Activated T-cell treated with anti-CD3 and anti-CD28 coated beads, Interleukin-2, amount 50 U/mL, for 4 hours (primary cell): ENCODE results near the gene CHRNB4. TPM values are rescaled to one million over a fixed set of nuclear protein-coding genes. Genes with fewer than 3 reads are reported as not detected.
A peak's percentile ranks its signal among the peaks of the same experiment; 100 is the strongest.

ENCODE experiments used
- ATAC-seq, 2 donors: fragments of 200-7000 bp; cut with Tn5 transposase; one replicate each; pipeline ENCODE4 v1.10.0; 2021
- DNase-seq: peaks from one replicate; pipeline ENCODE4 v3.0.0-alpha.2; 2020
- H3K27me3 Mint-ChIP-seq: one replicate; pipeline ENCODE4 v1.8.0; 2021; ENCODE audit warnings: low read depth, mixed read lengths
- H3K36me3 Mint-ChIP-seq: one replicate; pipeline ENCODE4 v1.8.0; 2022; ENCODE audit warnings: mixed read lengths; ENCODE audit not compliant: insufficient read depth
- H3K4me1 Mint-ChIP-seq: one replicate; pipeline ENCODE4 v1.8.0; 2021; ENCODE audit warnings: low read depth, mixed read lengths
- H3K4me3 Mint-ChIP-seq: one replicate; pipeline ENCODE4 v1.8.0; 2021; ENCODE audit warnings: mild to moderate bottlenecking, moderate library complexity, mixed read lengths
- H3K9me3 Mint-ChIP-seq: one replicate; pipeline ENCODE4 v1.8.0; 2021; ENCODE audit warnings: mixed read lengths
- total RNA-seq, 3 donors: library from RNA; stranded (reverse); gene quantifications; one replicate each; pipeline ENCODE4 v1.2.1, GENCODE V29; 2021

CHRNB4 gene
- total RNA-seq, 3 donors from 2014 or later: not detected

- no peaks in the 10 kb centered on the region for H3K9me3 Mint-ChIP-seq
- no peaks in the 10 kb centered on the region for H3K36me3 Mint-ChIP-seq
- no peak for ATAC-seq
Measured at GRCh38 chr15:78654272-78654671, 13.3 kb upstream of the CHRNB4 start.

GRCh38 chr15:78651930-78652615, 11.1 kb upstream of the CHRNB4 start:
- no peak for ATAC-seq
- no peak for DNase-seq
- Mint-ChIP-seq H3K36me3 (no peaks in the 10 kb centered on the region), H3K9me3 (no peaks in the 10 kb centered on the region), H3K4me3 (no peak overlapping the region), H3K4me1 (no peaks in the 10 kb centered on the region), H3K27me3 (no peaks in the 10 kb centered on the region)

More at GRCh38 chr15:78654272-78654671, 13.3 kb upstream of the CHRNB4 start:
- Mint-ChIP-seq H3K4me3 (no peak overlapping the region), H3K4me1 (no peaks in the 10 kb centered on the region), H3K27me3 (no peaks in the 10 kb centered on the region)
- no peak for DNase-seq

GRCh38 chr15:78651007-78651406, 10.0 kb upstream of the CHRNB4 start:
- Mint-ChIP-seq H3K9me3 (no peaks in the 10 kb centered on the region), H3K36me3 (no peaks in the 10 kb centered on the region), H3K4me3 (no peak overlapping the region), H3K27me3 (no peaks in the 10 kb centered on the region), H3K4me1 (no peaks in the 10 kb centered on the region)
- ATAC-seq (no peak), DNase-seq (no peak)

- Mint-ChIP-seq H3K4me1 (no peaks in the 10 kb centered on the region), H3K27me3 (no peaks in the 10 kb centered on the region), H3K36me3 (no peaks in the 10 kb centered on the region), H3K9me3 (no peaks in the 10 kb centered on the region), H3K4me3 (no peak overlapping the region)
- DNase-seq: no peak
- ATAC-seq: no peak
Measured at GRCh38 chr15:78650022-78650421, 9.0 kb upstream of the CHRNB4 start.

- ATAC-seq (no peak), DNase-seq (no peak)
- H3K27me3 Mint-ChIP-seq: peaks cover 12% of the 10 kb centered on the region
- peaks cover 12% of the 10 kb centered on the region for H3K4me1 Mint-ChIP-seq
- H3K9me3 Mint-ChIP-seq: no peaks in the 10 kb centered on the region
- no peaks in the 10 kb centered on the region for H3K36me3 Mint-ChIP-seq
- H3K4me3 Mint-ChIP-seq: no peak overlapping the region
Measured at GRCh38 chr15:78645009-78645408, 4.0 kb upstream of the CHRNB4 start.

GRCh38 chr15:78642331-78642730, 1.3 kb upstream of the CHRNB4 start:
- peaks cover 17% of the 10 kb centered on the region for H3K27me3 Mint-ChIP-seq
- H3K4me3 Mint-ChIP-seq: no peak overlapping the region
- H3K9me3 Mint-ChIP-seq: no peaks in the 10 kb centered on the region
- peaks cover 12% of the 10 kb centered on the region for H3K4me1 Mint-ChIP-seq
- ATAC-seq: no peak
- DNase-seq: no peak
- no peaks in the 10 kb centered on the region for H3K36me3 Mint-ChIP-seq

GRCh38 chr15:78641749-78642275, 802 bp upstream of the CHRNB4 start:
- Mint-ChIP-seq H3K36me3 (no peaks in the 10 kb centered on the region), H3K4me1 (peaks cover 12% of the 10 kb centered on the region), H3K27me3 (peaks cover 19% of the 10 kb centered on the region), H3K9me3 (no peaks in the 10 kb centered on the region), H3K4me3 (peak overlapping the region; percentile 54)
- DNase-seq: no peak
- ATAC-seq: no peak

- Mint-ChIP-seq H3K36me3 (no peaks in the 10 kb centered on the region), H3K9me3 (no peaks in the 10 kb centered on the region), H3K4me3 (peak overlapping the region; percentile 35), H3K27me3 (peaks cover 19% of the 10 kb centered on the region), H3K4me1 (peaks cover 12% of the 10 kb centered on the region)
- ATAC-seq (peak in 1 of 2 donors; percentile 27), DNase-seq (no peak)
Measured at GRCh38 chr15:78640527-78641101, 396 bp downstream of the CHRNB4 start.

GRCh38 chr15:78638658-78639314, 2.2 kb downstream of the CHRNB4 start:
- Mint-ChIP-seq H3K9me3 (no peaks in the 10 kb centered on the region), H3K27me3 (peaks cover 19% of the 10 kb centered on the region), H3K4me1 (peaks cover 12% of the 10 kb centered on the region), H3K36me3 (no peaks in the 10 kb centered on the region), H3K4me3 (no peak overlapping the region)
- DNase-seq (peak; percentile 28), ATAC-seq (peak; percentile 46 to 50)

GRCh38 chr15:78637776-78638435, 3.1 kb downstream of the CHRNB4 start:
- Mint-ChIP-seq H3K27me3 (peaks cover 23% of the 10 kb centered on the region), H3K4me1 (peaks cover 12% of the 10 kb centered on the region), H3K4me3 (no peak overlapping the region), H3K9me3 (peaks cover 7% of the 10 kb centered on the region), H3K36me3 (no peaks in the 10 kb centered on the region)
- DNase-seq: no peak
- no peak for ATAC-seq

- Mint-ChIP-seq H3K27me3 (peaks cover 22% of the 10 kb centered on the region), H3K4me1 (peaks cover 6% of the 10 kb centered on the region), H3K9me3 (peaks cover 9% of the 10 kb centered on the region), H3K4me3 (no peak overlapping the region), H3K36me3 (no peaks in the 10 kb centered on the region)
- DNase-seq (no peak), ATAC-seq (no peak)
Measured at GRCh38 chr15:78636378-78636859, 4.6 kb downstream of the CHRNB4 start.

- no peak for DNase-seq
- no peak for ATAC-seq
Measured at GRCh38 chr15:78635346-78635745, 5.7 kb downstream of the CHRNB4 start.

GRCh38 chr15:78634210-78635145, 6.5 kb downstream of the CHRNB4 start:
- Mint-ChIP-seq H3K4me1 (no peaks in the 10 kb centered on the region), H3K4me3 (no peak overlapping the region), H3K27me3 (peaks cover 17% of the 10 kb centered on the region), H3K36me3 (no peaks in the 10 kb centered on the region), H3K9me3 (peaks cover 9% of the 10 kb centered on the region)
- no peak for DNase-seq
- no peak for ATAC-seq

More at GRCh38 chr15:78635346-78635745, 5.7 kb downstream of the CHRNB4 start:
- Mint-ChIP-seq H3K4me1 (no peaks in the 10 kb centered on the region), H3K27me3 (peaks cover 21% of the 10 kb centered on the region), H3K9me3 (peaks cover 9% of the 10 kb centered on the region), H3K4me3 (no peak overlapping the region), H3K36me3 (no peaks in the 10 kb centered on the region)
